Prostate gland (tissue), 2 donors: ENCODE measurements around the gene KIAA1614. TPM values are rescaled to one million over a fixed set of nuclear protein-coding genes. Genes with fewer than 3 reads are reported as not detected.

ENCODE experiments used
- DNase-seq: peaks from one replicate; pipeline ENCODE4 v3.0.0-alpha.2; 2019; ENCODE audit warnings: low spot score
- H3K27ac ChIP-seq, 2 donors: fragments of 200-600 bp; sonication (generic); 2 replicates each; pipeline ENCODE4 v1.5.1; 2017 to 2019
- H3K27me3 ChIP-seq: fragments of 200-600 bp; sonication (generic); replicated peaks from 2 replicates; pipeline ENCODE4 v1.5.1; 2019; ENCODE audit not compliant: insufficient read depth
- H3K36me3 ChIP-seq, 2 donors: fragments of 200-600 bp; sonication (generic); 1 replicate in 1 of 2; 2 replicates in 1 of 2; pipeline versions ENCODE4 v1.5.1 to v1.8.1; 2017 to 2019
- H3K4me1 ChIP-seq: fragments of 200-600 bp; sonication (generic); replicated peaks from 2 replicates; pipeline ENCODE4 v1.5.1; 2019
- H3K4me3 ChIP-seq, 2 donors: fragments of 200-600 bp; sonication (generic); 2 replicates each; pipeline ENCODE4 v1.5.1; 2017 to 2019
- H3K9me3 ChIP-seq: fragments of 200-600 bp; sonication (generic); 2 replicates; pipeline ENCODE4 v1.5.1; 2017
- POLR2A ChIP-seq: fragments of 450-650 bp; IDR thresholded peaks from one replicate; pipeline ENCODE4 v1.6.1; 2016; ENCODE audit warnings: antibody characterized with exemption, mild to moderate bottlenecking
- POLR2AphosphoS5 ChIP-seq: sonication (generic); formaldehyde crosslinking; IDR thresholded peaks from one replicate; pipeline ENCODE4 v1.6.1; 2017; ENCODE audit warnings: antibody characterized with exemption
- WGBS: methylation state at CpG from one replicate; pipeline ENCODE4 v1.1.5; 2018; 5-methylcytosine and 5-hydroxymethylcytosine counted together
- intact Hi-C: fragments of 100-400 bp; cut with DNase I; formaldehyde crosslinking; loops from one replicate; pipeline ENCODE4 v1.14.2; 2022
- total RNA-seq, 2 donors: library from RNA; depleted of rRNA; stranded (reverse); fragments of >200 nt; gene quantifications; one replicate each; pipeline ENCODE4 v1.1.0, GENCODE V29; 2016
- TF ChIP-seq, protein P1 (sequence below), 4 experiments: fragments of 200-600 bp in 2 of 4; fragments of 450-650 bp in 2 of 4; sonication (generic) in 2 of 4; IDR thresholded peaks; 1 replicate in 3 of 4; 2 replicates in 1 of 4; pipeline ENCODE4 v1.5.1; 2016 to 2019; ENCODE audit warnings: antibody characterized with exemption in 4 of 4, mild to moderate bottlenecking in 2 of 4, moderate library complexity in 2 of 4

KIAA1614 gene
- total RNA-seq, 2 donors from 2014 or later: 3.7 to 6.4 TPM

GRCh38 chr1:180934563-180934962 is 21.9 kb downstream of the KIAA1614 start:
- intact Hi-C loops: no loop called here

DNA sequence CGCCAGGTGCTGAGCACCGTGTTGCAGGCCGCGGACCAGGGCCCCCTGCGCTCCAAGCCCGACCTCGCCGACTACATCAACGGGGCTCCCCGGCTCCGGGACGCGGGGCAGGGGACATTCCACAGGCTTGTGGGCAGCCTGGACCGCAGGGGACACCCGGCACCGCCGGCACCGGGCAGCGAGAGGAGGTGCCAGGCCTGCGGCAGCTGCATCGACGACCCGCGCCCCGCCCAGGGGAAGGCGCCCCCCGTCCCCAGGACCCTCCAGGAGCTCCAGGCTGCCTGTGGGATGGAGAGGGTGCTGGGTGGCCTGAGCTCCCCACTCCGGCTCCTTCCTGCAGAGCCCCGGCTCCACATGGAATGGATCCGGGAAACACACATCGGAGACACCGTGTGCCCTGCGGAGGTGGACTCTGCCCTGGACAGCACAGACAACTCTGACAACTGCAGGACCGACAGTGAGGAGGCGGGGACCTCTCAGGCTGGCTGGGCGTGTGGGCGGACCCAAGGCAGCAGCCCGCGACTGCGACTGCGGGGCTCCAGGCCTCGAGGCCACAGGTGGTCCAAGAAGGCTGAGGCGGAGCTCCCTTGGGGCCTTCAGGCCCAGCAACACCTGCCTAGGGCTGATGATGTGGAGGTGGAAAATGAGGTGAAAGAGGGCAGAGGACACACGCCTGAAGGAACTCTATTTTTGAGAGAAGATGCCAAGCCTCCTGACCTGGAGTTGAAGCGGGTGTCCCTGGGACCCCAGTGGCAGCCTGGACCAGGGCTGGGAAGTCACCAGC is 22.8 kb downstream of the KIAA1614 start:
- Histone ChIP-seq H3K27me3 (no peaks in the 10 kb centered on the region), H3K27ac (no peak overlapping the region), H3K4me3 (no peak overlapping the region), H3K4me1 (no peaks in the 10 kb centered on the region), H3K9me3 (no peaks in the 10 kb centered on the region), H3K36me3 (no peaks in the 10 kb centered on the region)
- WGBS: 84% methylated on average over 24 of the region's 45 CpGs
- TF ChIP-seq POLR2A (no peak), POLR2AphosphoS5 (no peak)
- TF ChIP-seq, protein P1, sequence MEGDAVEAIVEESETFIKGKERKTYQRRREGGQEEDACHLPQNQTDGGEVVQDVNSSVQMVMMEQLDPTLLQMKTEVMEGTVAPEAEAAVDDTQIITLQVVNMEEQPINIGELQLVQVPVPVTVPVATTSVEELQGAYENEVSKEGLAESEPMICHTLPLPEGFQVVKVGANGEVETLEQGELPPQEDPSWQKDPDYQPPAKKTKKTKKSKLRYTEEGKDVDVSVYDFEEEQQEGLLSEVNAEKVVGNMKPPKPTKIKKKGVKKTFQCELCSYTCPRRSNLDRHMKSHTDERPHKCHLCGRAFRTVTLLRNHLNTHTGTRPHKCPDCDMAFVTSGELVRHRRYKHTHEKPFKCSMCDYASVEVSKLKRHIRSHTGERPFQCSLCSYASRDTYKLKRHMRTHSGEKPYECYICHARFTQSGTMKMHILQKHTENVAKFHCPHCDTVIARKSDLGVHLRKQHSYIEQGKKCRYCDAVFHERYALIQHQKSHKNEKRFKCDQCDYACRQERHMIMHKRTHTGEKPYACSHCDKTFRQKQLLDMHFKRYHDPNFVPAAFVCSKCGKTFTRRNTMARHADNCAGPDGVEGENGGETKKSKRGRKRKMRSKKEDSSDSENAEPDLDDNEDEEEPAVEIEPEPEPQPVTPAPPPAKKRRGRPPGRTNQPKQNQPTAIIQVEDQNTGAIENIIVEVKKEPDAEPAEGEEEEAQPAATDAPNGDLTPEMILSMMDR (IDR thresholded peaks at IDR 0.05): no peak
- intact Hi-C loops: no loop called here
- DNase-seq: no peak

More at GRCh38 chr1:180934563-180934962, 21.9 kb downstream of the KIAA1614 start:
- Histone ChIP-seq H3K9me3 (no peaks in the 10 kb centered on the region), H3K27ac (no peak overlapping the region), H3K4me3 (no peak overlapping the region), H3K27me3 (no peaks in the 10 kb centered on the region), H3K4me1 (no peaks in the 10 kb centered on the region), H3K36me3 (no peaks in the 10 kb centered on the region)
- no peak for DNase-seq
- WGBS: 86% methylated on average over 7 of the region's 7 CpGs
- no peak for TF ChIP-seq POLR2A
- no peak for TF ChIP-seq POLR2AphosphoS5
- TF ChIP-seq, protein P1 (IDR thresholded peaks at IDR 0.05): no peak

DNA sequence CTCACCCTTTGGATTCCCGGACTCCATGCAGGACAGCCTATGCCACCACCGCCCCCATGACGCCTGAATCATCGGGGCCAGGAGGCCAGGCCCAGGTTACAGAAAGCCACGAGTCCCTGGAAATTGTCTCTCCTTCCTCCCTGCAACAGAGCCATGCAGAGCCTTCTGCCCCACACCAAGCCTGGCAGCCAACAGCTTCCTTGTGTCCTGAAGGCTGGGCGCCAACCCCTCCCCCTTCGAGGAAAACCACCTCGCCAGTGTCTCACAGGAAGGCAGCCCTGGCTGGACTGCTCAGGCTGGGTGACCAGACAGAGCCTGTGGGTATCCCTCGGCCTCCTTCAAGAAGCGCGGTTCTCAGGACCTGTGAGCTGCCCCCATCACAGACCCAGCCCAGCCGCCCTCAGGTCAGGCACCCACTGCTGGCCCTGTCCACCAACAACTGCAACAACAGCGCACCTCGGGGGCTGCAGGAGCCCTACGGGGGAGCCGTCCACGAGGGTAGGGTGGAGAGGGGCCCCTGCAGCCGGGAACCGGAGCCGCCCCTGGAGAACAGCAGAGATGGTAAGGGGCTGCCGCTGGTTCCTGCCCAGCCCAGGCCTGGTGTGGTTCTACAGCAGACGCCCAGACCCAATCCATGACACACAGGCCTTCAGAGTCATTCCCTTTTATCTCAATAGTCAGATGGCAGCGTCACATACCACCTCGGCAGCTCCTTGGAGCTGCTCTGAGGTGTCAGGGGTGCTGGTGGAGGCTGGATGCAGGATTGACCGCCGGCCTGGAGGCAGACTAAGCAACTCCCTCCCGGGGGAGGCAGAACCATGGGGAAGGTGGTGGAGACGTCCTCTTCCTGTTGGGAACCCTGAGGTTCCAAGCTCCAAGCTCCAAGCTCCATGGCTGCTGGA is 23.7 kb downstream of the KIAA1614 start:
- H3K27ac ChIP-seq: no peak overlapping the region
- no peak overlapping the region for H3K4me3 ChIP-seq
- no peaks in the 10 kb centered on the region for H3K27me3 ChIP-seq
- no peak for DNase-seq
- H3K4me1 ChIP-seq: no peaks in the 10 kb centered on the region
- intact Hi-C loops: no loop called here
- no peaks in the 10 kb centered on the region for H3K36me3 ChIP-seq
- no peaks in the 10 kb centered on the region for H3K9me3 ChIP-seq
- WGBS: 84% methylated on average over 26 of the region's 28 CpGs
- TF ChIP-seq POLR2AphosphoS5: no peak
- TF ChIP-seq, protein P1 (IDR thresholded peaks at IDR 0.05): no peak
- TF ChIP-seq POLR2A: no peak

DNA sequence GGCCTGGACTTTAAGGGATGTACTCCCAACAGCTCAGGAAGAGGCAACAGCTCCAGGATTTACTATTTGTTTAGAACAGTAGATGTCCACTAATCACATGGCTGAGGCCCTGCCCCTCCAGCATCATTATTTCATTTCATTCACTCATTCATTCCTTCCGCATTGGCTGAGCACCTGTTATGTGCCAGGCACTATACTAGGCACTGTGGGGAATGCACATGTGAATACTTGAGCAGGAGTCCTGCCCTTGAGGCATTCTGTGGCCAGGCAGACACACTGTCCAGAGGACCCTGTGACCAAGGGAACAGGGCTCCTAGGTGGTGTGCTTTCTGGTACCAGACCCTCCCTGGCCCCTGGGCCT is 24.3 kb downstream of the KIAA1614 start:
- Histone ChIP-seq H3K27ac (no peak overlapping the region), H3K4me1 (no peaks in the 10 kb centered on the region), H3K27me3 (no peaks in the 10 kb centered on the region), H3K9me3 (no peaks in the 10 kb centered on the region), H3K4me3 (no peak overlapping the region), H3K36me3 (no peaks in the 10 kb centered on the region)
- intact Hi-C loops: no loop called here
- no peak for DNase-seq
- WGBS: 96% methylated on average over 1 of the region's 1 CpG
- TF ChIP-seq, protein P1 (IDR thresholded peaks at IDR 0.05): no peak
- no peak for TF ChIP-seq POLR2AphosphoS5
- no peak for TF ChIP-seq POLR2A
